Renal cortical epithelial cell (primary cell): ENCODE results near the gene AGR2. TPM values are rescaled to one million over a fixed set of nuclear protein-coding genes. Genes with fewer than 3 reads are reported as not detected.
A peak's percentile ranks its signal among the peaks of the same experiment; 100 is the strongest.

Source experiments
- DNase-seq: peaks from one replicate; pipeline ENCODE4 v3.0.0-alpha.2; 2011; ENCODE audit warnings: low read depth
- total RNA-seq: library from RNA; depleted of rRNA; stranded (reverse); fragments of >200 nt; gene quantifications from 2 replicates; pipeline ENCODE4 v1.2.3, GENCODE V29; 2014

The AGR2 gene
- total RNA-seq, 1 donor from 2014 or later = 29.0 TPM

- no peak for DNase-seq
These were observed 7.9 kb upstream of the AGR2 start for GRCh38 chr7:16812542-16813231.

- DNase-seq = peak; percentile 90
These were observed 6.8 kb upstream of the AGR2 start for GRCh38 chr7:16811551-16811950.

GRCh38 chr7:16810573-16810972 is 5.8 kb upstream of the AGR2 start:
- no peak for DNase-seq

DNA sequence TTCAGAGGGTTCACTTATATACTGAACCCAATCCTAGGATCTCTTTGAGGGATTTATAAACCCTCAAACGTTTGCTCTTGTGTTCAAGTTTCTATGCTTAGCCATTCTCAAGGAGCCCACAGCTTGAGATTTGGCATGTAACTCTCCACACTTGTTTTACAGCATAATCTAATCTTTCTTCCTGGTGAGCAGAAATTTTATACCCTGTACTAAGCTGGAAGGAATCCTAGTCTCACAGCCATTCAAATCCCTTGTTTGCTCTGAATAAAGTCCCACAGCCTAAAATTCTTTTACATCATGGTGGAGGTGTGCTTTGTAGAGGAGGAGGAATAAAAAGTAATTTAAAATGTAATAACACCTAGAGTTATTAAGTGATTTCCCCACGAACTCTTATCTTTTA is 5.3 kb upstream of the AGR2 start:
- no peak for DNase-seq

DNA sequence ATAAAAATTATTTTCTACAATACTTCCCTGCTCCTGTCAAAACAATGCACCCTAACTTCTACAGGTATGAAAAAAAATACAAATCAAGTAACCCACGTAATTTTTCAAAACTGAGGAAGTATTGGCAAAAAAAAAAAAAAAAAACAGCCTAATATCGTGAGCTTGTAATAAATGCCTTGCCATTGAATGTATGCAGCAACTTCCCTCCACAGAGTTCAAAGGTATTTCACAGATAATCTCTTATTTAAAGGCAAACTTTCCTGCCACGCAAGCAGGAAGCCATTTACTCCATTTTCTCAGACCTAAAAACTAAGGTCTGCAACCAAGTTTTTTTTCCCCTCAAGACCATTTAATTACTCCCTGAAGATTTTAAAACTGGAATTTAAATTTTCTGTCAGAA is 642 bp upstream of the AGR2 start:
- no peak for DNase-seq

DNA sequence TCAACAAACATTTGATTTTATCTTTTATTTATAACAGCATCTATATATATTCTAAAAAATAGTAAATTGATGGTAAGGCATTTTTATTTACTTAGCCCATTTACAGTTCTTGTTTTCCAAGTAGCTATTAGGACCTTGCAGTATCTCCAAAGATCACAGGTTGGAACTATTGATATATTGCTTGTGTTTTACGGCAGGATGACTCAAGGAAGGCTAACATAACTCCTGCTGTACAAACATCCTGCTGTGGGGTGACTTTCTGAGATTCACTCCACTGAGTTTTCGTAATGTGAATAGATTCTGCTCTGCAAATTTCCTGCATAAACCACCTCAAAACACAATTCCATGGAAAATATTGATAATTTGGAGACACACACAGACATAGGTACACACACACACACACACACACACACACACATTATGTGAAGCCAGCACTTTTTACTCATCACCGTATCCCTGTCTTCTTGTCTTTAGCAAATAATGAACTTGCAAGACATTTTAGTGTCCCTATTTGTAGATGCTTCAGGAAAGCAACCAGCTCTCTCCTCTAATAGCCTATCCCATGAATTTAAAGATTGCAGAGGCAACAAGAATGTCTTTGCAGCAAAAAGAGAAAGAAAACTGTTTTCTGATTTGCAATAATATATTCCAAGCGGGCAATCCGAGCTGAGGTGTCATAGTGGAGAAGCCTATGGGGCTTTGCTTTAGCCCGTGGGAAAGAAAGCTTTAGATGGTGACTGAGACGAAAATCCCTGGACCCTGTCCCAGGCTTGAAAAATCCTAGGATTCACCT is 722 bp downstream of the AGR2 start:
- DNase-seq = peak; percentile 76

DNA sequence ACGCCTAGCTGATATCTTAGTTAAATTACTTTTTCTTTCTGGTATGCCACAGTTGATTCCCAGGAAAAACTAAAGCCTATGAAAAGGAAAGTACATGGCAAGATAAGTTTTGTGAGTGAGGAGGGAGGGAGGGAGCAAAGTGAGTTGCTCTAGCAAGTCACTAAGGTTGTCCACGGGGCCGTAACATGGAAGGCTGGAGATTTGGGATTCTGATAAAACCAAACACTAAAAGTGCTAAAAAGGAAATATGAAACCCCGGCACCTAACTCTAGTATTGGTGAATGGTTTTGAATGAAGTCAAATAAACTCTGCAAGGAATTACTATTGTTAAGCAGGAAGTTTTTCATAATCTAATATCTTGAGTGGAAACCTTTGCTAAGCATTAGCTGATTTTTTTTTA is 1.7 kb downstream of the AGR2 start:
- no peak for DNase-seq

DNA sequence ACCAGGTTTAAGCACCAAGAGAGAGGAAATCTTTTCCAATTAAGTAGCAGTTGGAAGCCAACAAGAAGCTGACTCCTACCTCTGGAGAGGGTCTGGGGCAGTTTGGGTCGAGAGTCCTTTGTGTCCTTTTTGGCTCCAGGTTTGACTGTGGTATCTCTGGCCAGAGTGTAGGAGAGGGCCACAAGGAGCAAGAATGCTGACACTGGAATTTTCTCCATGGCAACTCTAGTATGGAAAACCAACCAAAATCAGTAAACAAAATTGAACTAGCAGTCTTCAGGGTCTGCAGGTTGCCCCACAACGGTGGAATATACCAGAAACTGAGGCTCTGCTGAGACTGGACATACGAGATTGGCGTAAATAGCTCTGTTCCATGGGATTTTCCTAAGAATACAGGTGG is 3.2 kb downstream of the AGR2 start:
- no peak for DNase-seq

DNA sequence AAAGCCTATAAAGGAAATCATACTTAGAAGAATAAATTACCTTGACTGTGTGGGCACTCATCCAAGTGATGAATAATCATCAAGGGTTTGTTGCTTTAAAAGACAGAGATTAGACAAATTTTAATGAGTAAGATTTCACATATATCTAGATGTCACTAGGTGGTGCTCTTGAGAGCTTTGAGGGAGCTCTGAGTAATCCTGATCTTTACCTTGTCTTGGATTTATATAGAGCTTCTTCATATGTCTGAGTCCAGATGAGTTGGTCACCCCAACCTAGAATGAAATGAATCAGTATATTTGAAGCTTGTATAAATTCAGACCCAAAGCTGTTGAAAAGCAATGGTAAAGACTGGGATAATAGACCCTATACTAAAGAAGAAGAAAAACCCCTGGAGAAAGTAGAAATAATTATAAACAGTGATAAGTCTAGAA is 3.7 kb downstream of the AGR2 start:
- DNase-seq = peak; percentile 86

GRCh38 chr7:16795624-16796023 is 9.2 kb downstream of the AGR2 start:
- no peak for DNase-seq

DNA sequence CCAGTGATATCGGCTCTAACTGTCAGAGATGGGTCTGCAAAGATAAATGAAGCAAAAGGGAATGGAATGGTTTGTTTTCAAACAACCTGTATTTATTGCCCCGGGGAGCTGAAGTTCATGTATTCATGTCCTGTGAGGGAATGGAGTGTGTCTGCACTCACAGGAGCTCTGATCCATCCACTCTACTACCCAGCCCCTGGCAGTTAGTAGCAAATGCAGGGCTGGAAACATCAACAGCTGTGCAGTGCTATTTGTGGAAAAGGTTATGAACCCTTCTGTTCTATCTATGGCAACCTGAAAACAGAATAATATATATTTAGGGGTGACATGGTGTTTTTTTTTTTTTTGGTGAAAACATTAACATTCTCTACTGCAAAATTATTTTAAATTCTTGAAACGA is 9.8 kb downstream of the AGR2 start:
- DNase-seq = no peak

- no peak for DNase-seq
These were observed 12.7 kb downstream of the AGR2 start for GRCh38 chr7:16791905-16792698.

DNA sequence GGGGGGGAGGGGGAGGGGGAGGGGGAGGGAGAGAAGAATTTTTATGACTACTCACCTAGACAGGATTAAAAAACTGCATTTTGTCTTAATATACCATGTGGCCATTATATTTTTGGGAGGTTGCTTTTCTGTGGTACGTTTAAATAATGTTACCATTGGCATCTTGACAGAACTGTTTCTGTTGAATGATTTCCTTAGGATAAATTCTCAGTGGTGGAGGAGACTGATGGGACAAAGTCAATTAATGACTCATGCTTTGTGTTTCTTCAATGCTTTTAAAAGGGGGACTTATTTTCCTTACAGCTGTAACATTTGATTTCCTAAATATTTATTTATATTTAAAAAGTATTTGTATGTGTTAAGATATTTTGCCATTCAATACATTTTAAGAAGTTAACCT is 13.7 kb downstream of the AGR2 start:
- DNase-seq = peak; percentile 42

- DNase-seq = no peak
These were observed 17.7 kb downstream of the AGR2 start for GRCh38 chr7:16787127-16787526.

- DNase-seq = no peak
These were observed 18.5 kb downstream of the AGR2 start for GRCh38 chr7:16786257-16786656.

GRCh38 chr7:16785846-16786245 is 19.0 kb downstream of the AGR2 start:
- DNase-seq = no peak

DNA sequence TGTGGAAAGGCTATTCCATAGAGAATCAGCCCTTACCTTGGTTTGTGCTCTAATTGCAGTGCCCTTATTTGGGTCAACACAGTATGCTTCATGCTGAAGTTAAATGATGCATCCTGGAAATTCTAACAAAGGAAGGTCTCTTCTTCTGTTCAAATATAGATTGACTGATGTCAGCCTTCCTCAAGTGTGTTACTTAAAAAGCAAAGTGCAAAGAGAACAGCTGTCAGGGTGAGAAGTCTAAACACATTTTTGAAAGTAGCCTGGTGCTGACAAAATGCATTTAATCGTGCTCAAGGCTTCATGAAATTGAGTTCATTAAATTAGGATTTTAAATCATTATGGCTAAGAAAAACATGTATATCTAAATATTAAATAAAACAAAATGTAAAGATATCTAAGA is 19.5 kb downstream of the AGR2 start:
- no peak for DNase-seq

DNA sequence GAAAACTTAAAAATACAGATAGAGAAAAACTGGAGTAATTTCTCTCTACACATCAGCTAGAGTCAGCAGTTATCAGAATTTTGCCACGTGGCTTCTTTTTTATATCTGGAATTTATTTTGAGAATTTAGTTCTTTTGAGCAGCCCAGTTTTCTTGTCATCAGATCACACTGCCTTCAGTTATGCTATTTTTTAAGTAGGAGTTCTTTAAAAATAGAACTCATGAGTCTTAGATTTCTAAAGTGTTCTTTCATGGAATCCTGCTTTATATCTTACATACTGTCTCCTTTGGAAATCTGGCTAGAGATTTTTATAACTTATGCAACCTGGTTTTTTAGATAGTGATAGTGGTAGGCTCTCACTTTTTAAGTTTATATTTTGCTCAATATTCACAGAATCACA is 24.2 kb downstream of the AGR2 start:
- no peak for DNase-seq

GRCh38 chr7:16779051-16779450 is 25.7 kb downstream of the AGR2 start:
- DNase-seq = no peak

DNA sequence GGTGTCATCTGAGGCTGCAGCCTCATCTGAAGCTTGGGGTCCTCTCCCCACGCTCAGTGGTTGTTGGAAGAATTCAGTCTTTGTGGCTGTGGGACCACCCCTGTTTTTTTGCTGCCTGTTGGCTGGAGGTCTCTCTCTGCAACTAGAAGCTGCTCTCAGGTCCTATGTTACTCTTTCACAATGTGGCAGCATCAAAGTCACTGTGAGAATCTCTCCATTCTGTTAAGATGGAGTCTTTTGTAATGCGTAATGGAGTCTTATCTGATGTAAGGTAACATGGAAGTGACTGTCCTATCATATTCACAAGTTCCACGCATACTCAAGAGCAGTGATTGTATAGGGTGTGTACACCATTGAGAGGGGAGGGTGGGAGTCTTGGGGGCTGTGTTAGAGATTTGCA is 26.3 kb downstream of the AGR2 start:
- no peak for DNase-seq

GRCh38 chr7:16776053-16776452 is 28.7 kb downstream of the AGR2 start:
- no peak for DNase-seq

- no peak for DNase-seq
These were observed 29.8 kb downstream of the AGR2 start for GRCh38 chr7:16774986-16775385.

- no peak for DNase-seq
These were observed 30.5 kb downstream of the AGR2 start for GRCh38 chr7:16774294-16774693.
